Cardiac muscle cell (in vitro differentiated cells and primary cell): ENCODE data around the gene SORCS3. TPM values are rescaled to one million over a fixed set of nuclear protein-coding genes. Genes with fewer than 3 reads are reported as not detected.

ENCODE experiments used
- DNase-seq, 2 donors: peaks; one replicate each; pipeline versions ENCODE4 v3.0.0 to v3.0.0-alpha.2; 2010 to 2017; ENCODE audit warnings: low read depth in 1 of 2, low spot score in 1 of 2
- H3K27ac ChIP-seq: fragments of 200-600 bp; sonication (generic); 2 replicates; pipeline ENCODE4 v1.5.1; 2016
- H3K27me3 ChIP-seq: fragments of 200-600 bp; sonication (generic); 2 replicates; pipeline ENCODE4 v1.6.0; 2016; ENCODE audit warnings: control low read depth
- H3K36me3 ChIP-seq: fragments of 200-600 bp; sonication (generic); 2 replicates; pipeline ENCODE4 v1.5.1; 2016; ENCODE audit warnings: control low read depth
- H3K4me1 ChIP-seq: fragments of 200-600 bp; sonication (generic); 2 replicates; pipeline ENCODE4 v1.8.1; 2017; ENCODE audit warnings: low read depth, mild to moderate bottlenecking, mixed run types
- H3K4me3 ChIP-seq: fragments of 200-600 bp; sonication (generic); 2 replicates; pipeline ENCODE4 v1.5.1; 2016; ENCODE audit warnings: mild to moderate bottlenecking
- H3K9me3 ChIP-seq: fragments of 200-600 bp; sonication (generic); 2 replicates; pipeline ENCODE4 v1.5.1; 2017; ENCODE audit warnings: low read depth, mild to moderate bottlenecking, control low read depth
- CTCF ChIP-seq: IDR thresholded peaks from 2 replicates; pipeline ENCODE4 v1.5.1; 2012; ENCODE audit warnings: low read depth, mild to moderate bottlenecking, low read length
- polyA plus RNA-seq: library from polyadenylated mRNA; unstranded; fragments of >200 nt; fragmentation: Nextera tagmentation; extraction: Ambion mirVana; gene quantifications from 2 replicates; pipeline ENCODE4 v1.2.1, GENCODE V29; 2016
- total RNA-seq: library from RNA; depleted of rRNA; stranded (reverse); fragments of >200 nt; gene quantifications from 2 replicates; pipeline ENCODE4 v1.2.3, GENCODE V29; 2016

SORCS3 gene
- total and polyA plus RNA-seq, 2 experiments from 2014 or later: 9.3 to 29.1 TPM

- H3K4me3 ChIP-seq: no peak overlapping the region
- H3K27ac ChIP-seq: no peak overlapping the region
- DNase-seq: no peak
- TF ChIP-seq CTCF: no peak
- H3K4me1 ChIP-seq: peaks cover 22% of the 10 kb centered on the region
- no peaks in the 10 kb centered on the region for H3K9me3 ChIP-seq
- no peaks in the 10 kb centered on the region for H3K36me3 ChIP-seq
- H3K27me3 ChIP-seq: peaks cover 10% of the 10 kb centered on the region
These were observed 7.3 kb downstream of the SORCS3 start for GRCh38 chr10:104648421-104648820.

DNA sequence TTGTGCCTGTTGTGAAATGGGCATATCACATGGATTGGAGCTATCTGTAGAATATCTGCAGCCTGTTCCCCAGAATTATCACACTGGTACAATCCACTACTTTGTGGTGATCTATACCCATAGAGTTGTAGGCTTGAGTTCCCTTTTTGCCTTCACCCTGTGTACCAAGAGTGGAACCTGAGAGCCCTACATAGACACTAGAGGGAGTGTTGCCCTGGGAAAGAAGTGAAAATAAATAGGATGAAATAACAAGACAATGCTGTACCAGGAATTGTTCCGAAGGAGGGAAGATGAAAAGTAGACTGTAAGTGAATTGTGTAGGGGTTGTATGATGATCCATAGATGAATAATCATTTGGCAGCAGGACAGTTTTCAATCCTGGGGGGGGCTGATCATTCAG lies 9.0 kb downstream of the SORCS3 start:
- Histone ChIP-seq H3K9me3 (no peaks in the 10 kb centered on the region), H3K27me3 (peaks cover 4% of the 10 kb centered on the region), H3K4me3 (no peak overlapping the region), H3K27ac (no peak overlapping the region), H3K36me3 (no peaks in the 10 kb centered on the region), H3K4me1 (peaks cover 22% of the 10 kb centered on the region)
- TF ChIP-seq CTCF: no peak
- peak in 1 of 2 donors; percentile 53 for DNase-seq

DNA sequence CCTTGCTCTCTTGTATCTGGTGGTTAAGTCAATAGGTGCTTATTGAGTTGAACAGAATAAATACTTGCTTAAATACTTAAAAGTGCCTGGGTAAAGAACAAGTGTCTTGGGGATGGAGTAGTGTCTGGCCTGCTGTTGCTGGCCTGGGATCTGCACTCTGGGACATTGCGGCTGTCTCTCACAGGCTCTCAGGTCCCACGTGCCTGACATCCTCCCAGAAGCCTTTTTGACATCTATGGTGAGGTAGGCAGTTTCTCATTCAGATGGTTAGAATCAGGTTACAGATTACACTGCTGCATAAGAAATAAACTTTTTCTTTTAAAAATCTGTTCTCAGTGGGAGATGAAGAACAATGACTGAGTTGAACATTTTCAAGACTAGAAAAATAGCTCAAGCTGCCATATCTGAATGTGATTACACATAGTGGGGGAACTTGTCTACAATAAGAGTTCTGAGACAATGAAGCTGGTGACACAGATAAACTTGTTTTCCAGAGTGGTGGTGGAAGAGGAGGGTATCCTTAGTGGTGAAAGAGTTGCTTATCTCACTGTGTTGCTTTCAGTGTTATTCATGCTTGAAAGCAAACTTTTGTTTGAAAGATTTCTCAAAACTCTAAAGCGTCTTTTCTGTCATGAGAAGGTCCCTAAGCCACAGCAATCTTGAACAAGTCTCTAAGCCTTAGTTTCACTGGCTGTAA lies 9.7 kb downstream of the SORCS3 start:
- Histone ChIP-seq H3K4me3 (no peak overlapping the region), H3K36me3 (no peaks in the 10 kb centered on the region), H3K27me3 (peaks cover under 1% of the 10 kb centered on the region), H3K27ac (peak overlapping the region; percentile 15), H3K9me3 (no peaks in the 10 kb centered on the region), H3K4me1 (peaks cover 22% of the 10 kb centered on the region)
- no peak for TF ChIP-seq CTCF
- no peak for DNase-seq

DNA sequence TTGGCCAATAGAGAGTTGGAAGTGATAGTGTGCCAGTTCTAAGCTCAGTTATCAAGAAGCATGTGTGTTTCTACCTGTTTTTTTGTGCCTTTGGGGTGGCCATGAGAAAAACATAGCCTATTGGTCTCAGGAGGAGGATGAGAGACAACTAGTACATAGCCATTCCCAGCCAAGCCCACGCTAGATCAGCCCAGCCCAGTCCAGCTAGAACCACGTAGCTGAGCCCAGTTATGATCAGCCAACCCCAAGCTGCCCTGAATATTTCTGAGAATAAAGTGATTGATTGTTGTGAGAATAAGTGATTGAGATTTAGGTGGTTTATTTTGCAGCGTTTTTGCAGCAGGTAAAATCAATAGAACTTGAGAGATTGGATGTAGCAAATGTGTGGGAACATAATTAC lies 15.9 kb downstream of the SORCS3 start:
- peaks cover 23% of the 10 kb centered on the region for H3K4me1 ChIP-seq
- no peaks in the 10 kb centered on the region for H3K36me3 ChIP-seq
- H3K9me3 ChIP-seq: no peaks in the 10 kb centered on the region
- no peak for TF ChIP-seq CTCF
- peak overlapping the region; percentile 56 for H3K27ac ChIP-seq
- no peaks in the 10 kb centered on the region for H3K27me3 ChIP-seq
- no peak overlapping the region for H3K4me3 ChIP-seq
- no peak for DNase-seq

DNA sequence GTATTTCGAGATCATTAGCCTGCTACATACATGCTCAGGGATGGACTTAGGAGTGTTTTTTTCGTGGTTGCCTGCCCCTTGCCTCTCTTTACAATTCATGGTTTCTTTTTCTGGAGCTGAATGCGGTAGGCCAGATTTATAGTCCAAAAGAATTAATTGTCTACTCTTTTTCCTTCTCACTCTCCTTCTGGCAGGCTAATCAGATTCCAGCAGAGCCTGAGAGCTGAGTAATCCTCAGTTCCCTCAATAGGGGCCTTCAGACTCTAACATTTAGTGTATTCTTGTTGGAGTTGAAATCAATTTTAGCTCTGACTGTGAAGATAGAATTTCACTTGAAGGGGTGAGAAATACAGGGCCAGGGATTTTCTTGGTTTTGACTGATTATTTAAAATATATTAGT lies 16.4 kb downstream of the SORCS3 start:
- no peak for TF ChIP-seq CTCF
- H3K4me1 ChIP-seq: peaks cover 26% of the 10 kb centered on the region
- H3K4me3 ChIP-seq: no peak overlapping the region
- H3K9me3 ChIP-seq: no peaks in the 10 kb centered on the region
- H3K36me3 ChIP-seq: no peaks in the 10 kb centered on the region
- no peak for DNase-seq
- no peaks in the 10 kb centered on the region for H3K27me3 ChIP-seq
- H3K27ac ChIP-seq: peak overlapping the region; percentile 56
